ENCODE measurements around the gene SLX9. TPM values are rescaled to one million over a fixed set of nuclear protein-coding genes. Genes with fewer than 3 reads are reported as not detected.

Gene SLX9
- total and polyA plus RNA-seq, 10 donors: 6.1 to 35.4 (median 27.0) TPM

- Histone ChIP-seq H3K4me1 (peaks cover 8 to 52% (median 26%) of the 10 kb centered on the region in 6 donors), H3K27ac (peak overlapping the region in 5 of 8 donors; percentile 39 to 60 (median 57))
- WGBS, 5 donors: 53 to 82% (median 69%) methylated on average over 16 to 41 of the region's 41 CpGs
These were observed 42.9 kb downstream of the SLX9 start for GRCh38 chr21:44982558-44983250.

GRCh38 chr21:44983421-44984206 is 43.8 kb downstream of the SLX9 start:
- WGBS, 5 donors: 86 to 92% (median 90%) methylated on average over 20 of the region's 22 CpGs
- Histone ChIP-seq H3K9me3 (no peaks in the 10 kb centered on the region), H3K27ac (peak overlapping the region in 5 of 8 donors; percentile 39 to 60 (median 57)), H3K4me1 (peaks cover 8 to 57% (median 28%) of the 10 kb centered on the region in 6 donors), H3K27me3 (replicated peaks in 1 of 7) (no peaks in the 10 kb centered on the region), H3K4me3 (no peak overlapping the region), H3K36me3 (peaks cover 0 to 11% (median 0%) of the 10 kb centered on the region in 6 donors)
- no peak for TF ChIP-seq POLR2AphosphoS5 (IDR thresholded peaks at IDR 0.05)
- no peak for TF ChIP-seq POLR2A (IDR thresholded peaks at IDR 0.05)
- TF ChIP-seq CTCF (IDR thresholded peaks at IDR 0.05 in 8 of 11, conservative IDR thresholded peaks at IDR 0.05 in 3 of 11): no peak
- intact Hi-C loops (cut with DNase I; ENCODE audit: low total_unique reads): no loop called here
- peak; percentile 63 for DNase-seq

More at GRCh38 chr21:44982558-44983250, 42.9 kb downstream of the SLX9 start:
- Histone ChIP-seq H3K36me3 (peaks cover 0 to 15% (median 0%) of the 10 kb centered on the region in 6 donors), H3K27me3 (replicated peaks in 1 of 7) (no peaks in the 10 kb centered on the region), H3K4me3 (no peak overlapping the region), H3K9me3 (no peaks in the 10 kb centered on the region)
- TF ChIP-seq POLR2AphosphoS5 (IDR thresholded peaks at IDR 0.05) (peak; percentile 50 to 80 (median 50)), POLR2A (IDR thresholded peaks at IDR 0.05) (no peak)
- DNase-seq: peak; percentile 72
- intact Hi-C loops (cut with DNase I; ENCODE audit: low total_unique reads): no loop called here

GRCh38 chr21:44984428-44984791 is 44.6 kb downstream of the SLX9 start:
- H3K36me3 ChIP-seq: peaks cover 0 to 4% (median 0%) of the 10 kb centered on the region in 6 donors
- H3K27ac ChIP-seq: peak overlapping the region in 7 of 8 donors; percentile 48 to 82 (median 72)
- intact Hi-C loops (cut with DNase I; ENCODE audit: low total_unique reads): no loop called here
- H3K4me1 ChIP-seq: peaks cover 8 to 63% (median 31%) of the 10 kb centered on the region in 6 donors
- TF ChIP-seq POLR2A (IDR thresholded peaks at IDR 0.05) (no peak), CTCF (IDR thresholded peaks at IDR 0.05 in 8 of 11, conservative IDR thresholded peaks at IDR 0.05 in 3 of 11) (no peak), POLR2AphosphoS5 (IDR thresholded peaks at IDR 0.05) (no peak)
- no peaks in the 10 kb centered on the region for H3K27me3 ChIP-seq (replicated peaks in 1 of 7)
- 57 to 81% (median 68%) methylated on average over 15 to 20 of the region's 20 CpGs for WGBS, 5 donors
- DNase-seq: peak; percentile 74
- H3K4me3 ChIP-seq: no peak overlapping the region
- H3K9me3 ChIP-seq: no peaks in the 10 kb centered on the region

GRCh38 chr21:44984792-44985440 is 45.1 kb downstream of the SLX9 start:
- Histone ChIP-seq H3K4me1 (peaks cover 8 to 68% (median 32%) of the 10 kb centered on the region in 6 donors), H3K27ac (peak overlapping the region in 7 of 8 donors; percentile 48 to 82 (median 72)), H3K9me3 (no peaks in the 10 kb centered on the region), H3K27me3 (replicated peaks in 1 of 7) (peaks cover 0 to 2% (median 0%) of the 10 kb centered on the region in 7 donors), H3K4me3 (no peak overlapping the region), H3K36me3 (no peaks in the 10 kb centered on the region)
- TF ChIP-seq CTCF (IDR thresholded peaks at IDR 0.05 in 8 of 11, conservative IDR thresholded peaks at IDR 0.05 in 3 of 11) (no peak), POLR2AphosphoS5 (IDR thresholded peaks at IDR 0.05) (peak; percentile 54 to 79 (median 66))
- intact Hi-C loops (cut with DNase I; ENCODE audit: low total_unique reads): no loop called here
- DNase-seq: peak; percentile 81
- 42 to 73% (median 57%) methylated on average over 8 to 26 of the region's 26 CpGs for WGBS, 5 donors
